ENCODE measurements around the gene CTDSPL. TPM values are rescaled to one million over a fixed set of nuclear protein-coding genes. Genes with fewer than 3 reads are reported as not detected.
A peak's percentile ranks its signal among the peaks of the same experiment; 100 is the strongest.

The CTDSPL gene
- total and polyA plus RNA-seq, 2 of the 13 experiments (the other 11 are each of a cell fraction or from before 2014, with no cell fraction given): 26.1 to 142 TPM

DNA sequence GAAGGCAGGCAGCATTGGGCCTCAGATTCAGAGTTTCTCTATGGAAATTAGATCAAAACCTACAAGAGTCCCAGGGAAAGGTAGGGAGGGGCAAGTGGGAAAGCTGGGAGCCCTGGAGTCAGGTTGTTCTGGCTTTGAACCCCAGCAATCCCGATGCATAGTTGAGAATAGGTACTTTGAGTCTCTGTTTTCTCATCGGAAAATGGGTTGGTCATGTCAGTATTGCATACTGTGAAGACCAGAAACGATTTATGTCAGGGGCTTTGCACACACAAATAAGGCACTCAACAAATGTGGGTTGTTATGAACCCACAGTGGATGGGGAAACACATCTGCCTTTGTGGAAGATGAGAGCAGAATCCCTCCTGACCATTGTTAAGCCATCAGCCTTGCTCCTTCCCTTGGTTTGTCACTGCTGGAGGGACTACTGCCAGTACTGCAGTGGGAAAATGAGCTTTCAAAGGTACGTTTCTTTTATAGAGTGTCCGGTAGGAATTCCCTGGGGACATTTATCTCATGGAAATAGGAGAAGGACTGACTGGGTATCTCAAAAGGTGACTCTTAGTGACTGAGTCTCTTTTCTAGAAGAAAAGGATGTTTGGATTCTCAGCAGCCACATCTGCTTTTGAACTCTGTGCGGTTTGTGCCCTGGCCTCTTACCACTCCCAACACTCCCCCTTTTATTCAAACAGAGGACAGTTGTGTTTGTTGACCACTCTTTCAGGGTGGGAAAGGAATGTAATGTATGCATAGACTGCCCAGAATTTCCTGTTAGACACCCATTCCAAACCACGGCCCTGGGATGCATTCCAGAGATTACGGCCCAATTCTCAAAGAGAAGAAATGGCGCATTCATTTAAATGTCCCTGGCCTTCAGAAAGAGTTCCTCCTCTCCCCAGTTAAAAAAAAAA lies 74.3 kb downstream of the CTDSPL start (continued):
- TF ChIP-seq, protein P1, sequence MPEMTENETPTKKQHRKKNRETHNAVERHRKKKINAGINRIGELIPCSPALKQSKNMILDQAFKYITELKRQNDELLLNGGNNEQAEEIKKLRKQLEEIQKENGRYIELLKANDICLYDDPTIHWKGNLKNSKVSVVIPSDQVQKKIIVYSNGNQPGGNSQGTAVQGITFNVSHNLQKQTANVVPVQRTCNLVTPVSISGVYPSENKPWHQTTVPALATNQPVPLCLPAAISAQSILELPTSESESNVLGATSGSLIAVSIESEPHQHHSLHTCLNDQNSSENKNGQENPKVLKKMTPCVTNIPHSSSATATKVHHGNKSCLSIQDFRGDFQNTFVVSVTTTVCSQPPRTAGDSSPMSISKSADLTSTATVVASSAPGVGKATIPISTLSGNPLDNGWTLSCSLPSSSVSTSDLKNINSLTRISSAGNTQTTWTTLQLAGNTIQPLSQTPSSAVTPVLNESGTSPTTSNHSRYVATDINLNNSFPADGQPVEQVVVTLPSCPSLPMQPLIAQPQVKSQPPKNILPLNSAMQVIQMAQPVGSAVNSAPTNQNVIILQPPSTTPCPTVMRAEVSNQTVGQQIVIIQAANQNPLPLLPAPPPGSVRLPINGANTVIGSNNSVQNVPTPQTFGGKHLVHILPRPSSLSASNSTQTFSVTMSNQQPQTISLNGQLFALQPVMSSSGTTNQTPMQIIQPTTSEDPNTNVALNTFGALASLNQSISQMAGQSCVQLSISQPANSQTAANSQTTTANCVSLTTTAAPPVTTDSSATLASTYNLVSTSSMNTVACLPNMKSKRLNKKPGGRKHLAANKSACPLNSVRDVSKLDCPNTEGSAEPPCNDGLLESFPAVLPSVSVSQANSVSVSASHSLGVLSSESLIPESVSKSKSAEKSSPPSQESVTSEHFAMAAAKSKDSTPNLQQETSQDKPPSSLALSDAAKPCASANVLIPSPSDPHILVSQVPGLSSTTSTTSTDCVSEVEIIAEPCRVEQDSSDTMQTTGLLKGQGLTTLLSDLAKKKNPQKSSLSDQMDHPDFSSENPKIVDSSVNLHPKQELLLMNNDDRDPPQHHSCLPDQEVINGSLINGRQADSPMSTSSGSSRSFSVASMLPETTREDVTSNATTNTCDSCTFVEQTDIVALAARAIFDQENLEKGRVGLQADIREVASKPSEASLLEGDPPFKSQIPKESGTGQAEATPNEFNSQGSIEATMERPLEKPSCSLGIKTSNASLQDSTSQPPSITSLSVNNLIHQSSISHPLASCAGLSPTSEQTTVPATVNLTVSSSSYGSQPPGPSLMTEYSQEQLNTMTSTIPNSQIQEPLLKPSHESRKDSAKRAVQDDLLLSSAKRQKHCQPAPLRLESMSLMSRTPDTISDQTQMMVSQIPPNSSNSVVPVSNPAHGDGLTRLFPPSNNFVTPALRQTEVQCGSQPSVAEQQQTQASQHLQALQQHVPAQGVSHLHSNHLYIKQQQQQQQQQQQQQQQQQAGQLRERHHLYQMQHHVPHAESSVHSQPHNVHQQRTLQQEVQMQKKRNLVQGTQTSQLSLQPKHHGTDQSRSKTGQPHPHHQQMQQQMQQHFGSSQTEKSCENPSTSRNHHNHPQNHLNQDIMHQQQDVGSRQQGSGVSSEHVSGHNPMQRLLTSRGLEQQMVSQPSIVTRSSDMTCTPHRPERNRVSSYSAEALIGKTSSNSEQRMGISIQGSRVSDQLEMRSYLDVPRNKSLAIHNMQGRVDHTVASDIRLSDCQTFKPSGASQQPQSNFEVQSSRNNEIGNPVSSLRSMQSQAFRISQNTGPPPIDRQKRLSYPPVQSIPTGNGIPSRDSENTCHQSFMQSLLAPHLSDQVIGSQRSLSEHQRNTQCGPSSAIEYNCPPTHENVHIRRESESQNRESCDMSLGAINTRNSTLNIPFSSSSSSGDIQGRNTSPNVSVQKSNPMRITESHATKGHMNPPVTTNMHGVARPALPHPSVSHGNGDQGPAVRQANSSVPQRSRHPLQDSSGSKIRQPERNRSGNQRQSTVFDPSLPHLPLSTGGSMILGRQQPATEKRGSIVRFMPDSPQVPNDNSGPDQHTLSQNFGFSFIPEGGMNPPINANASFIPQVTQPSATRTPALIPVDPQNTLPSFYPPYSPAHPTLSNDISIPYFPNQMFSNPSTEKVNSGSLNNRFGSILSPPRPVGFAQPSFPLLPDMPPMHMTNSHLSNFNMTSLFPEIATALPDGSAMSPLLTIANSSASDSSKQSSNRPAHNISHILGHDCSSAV (CRISPR knock-in tag; IDR thresholded peaks at IDR 0.05; ENCODE audit: borderline replicate concordance): 0 out of 2 replicates have a peak, but pooled peaks have one; percentile 43
- no peak for TF ChIP-seq ZNF670 (CRISPR knock-in tag; IDR thresholded peaks at IDR 0.05; ENCODE audit: borderline replicate concordance)
- no peak for TF ChIP-seq MEIS1 (CRISPR knock-in tag; IDR thresholded peaks at IDR 0.05; ENCODE audit: borderline replicate concordance)
- peak; percentile 79; the same call in 1 of the 2 replicates for TF ChIP-seq GATAD2A (CRISPR knock-in tag; IDR thresholded peaks at IDR 0.05)
- no peak; the same call in 1 of the 2 replicates for TF ChIP-seq ARNTL (CRISPR knock-in tag; IDR thresholded peaks at IDR 0.05)
- no peak for TF ChIP-seq ZNF234 (CRISPR knock-in tag; conservative IDR thresholded peaks at IDR 0.05)
- TF ChIP-seq, protein P2, sequence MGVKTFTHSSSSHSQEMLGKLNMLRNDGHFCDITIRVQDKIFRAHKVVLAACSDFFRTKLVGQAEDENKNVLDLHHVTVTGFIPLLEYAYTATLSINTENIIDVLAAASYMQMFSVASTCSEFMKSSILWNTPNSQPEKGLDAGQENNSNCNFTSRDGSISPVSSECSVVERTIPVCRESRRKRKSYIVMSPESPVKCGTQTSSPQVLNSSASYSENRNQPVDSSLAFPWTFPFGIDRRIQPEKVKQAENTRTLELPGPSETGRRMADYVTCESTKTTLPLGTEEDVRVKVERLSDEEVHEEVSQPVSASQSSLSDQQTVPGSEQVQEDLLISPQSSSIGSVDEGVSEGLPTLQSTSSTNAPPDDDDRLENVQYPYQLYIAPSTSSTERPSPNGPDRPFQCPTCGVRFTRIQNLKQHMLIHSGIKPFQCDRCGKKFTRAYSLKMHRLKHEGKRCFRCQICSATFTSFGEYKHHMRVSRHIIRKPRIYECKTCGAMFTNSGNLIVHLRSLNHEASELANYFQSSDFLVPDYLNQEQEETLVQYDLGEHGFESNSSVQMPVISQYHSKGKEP (CRISPR knock-in tag; IDR thresholded peaks at IDR 0.05): no peak
- TF ChIP-seq ZNF343 (CRISPR knock-in tag; IDR thresholded peaks at IDR 0.05): no peak
- TF ChIP-seq ZNF431 (CRISPR knock-in tag; IDR thresholded peaks at IDR 0.05; ENCODE audit: borderline replicate concordance, low read depth): no peak
- no peak for TF ChIP-seq ZNF564 (CRISPR knock-in tag; IDR thresholded peaks at IDR 0.05)
- 0 out of 2 replicates have a peak, but pooled peaks have one; percentile 44 for TF ChIP-seq ELF4 (CRISPR knock-in tag; IDR thresholded peaks at IDR 0.05; ENCODE audit: borderline replicate concordance)
- no peak for TF ChIP-seq ZNF432 (CRISPR knock-in tag; IDR thresholded peaks at IDR 0.05; ENCODE audit: borderline replicate concordance)
- TF ChIP-seq ZNF101 (CRISPR knock-in tag; IDR thresholded peaks at IDR 0.05; ENCODE audit: borderline replicate concordance, low read depth): no peak
- no peak for TF ChIP-seq ZNF660 (CRISPR knock-in tag; IDR thresholded peaks at IDR 0.05; ENCODE audit: borderline replicate concordance, low read depth)
- TF ChIP-seq ZFP36 (IDR thresholded peaks at IDR 0.05; ENCODE audit: borderline replicate concordance, low read depth, low read length, partially characterized antibody): no peak
- no peak; the same call in 1 of the 2 replicates for TF ChIP-seq ZNF614 (CRISPR knock-in tag; IDR thresholded peaks at IDR 0.05; ENCODE audit: borderline replicate concordance)

Data from HepG2 (cell line).